Measurements from ENCODE around the gene GLCCI1. TPM values are rescaled to one million over a fixed set of nuclear protein-coding genes. Genes with fewer than 3 reads are reported as not detected.

GLCCI1 gene
- total and polyA plus RNA-seq, 2 donors (not counting 3 experiments of a cell fraction or from before 2014, with no cell fraction given): 2.3 to 5.6 TPM

GRCh38 chr7:8051373-8051772 is 82.8 kb downstream of the GLCCI1 start:
- no peaks in the 10 kb centered on the region for H3K36me3 ChIP-seq (ENCODE audit: control insufficient read depth in 2 of 2, extremely low read depth in 1 of 2, insufficient read depth in 2 of 2, low read length in 2 of 2)
- DNase-seq (ENCODE audit: low read depth, low spot score): no peak
- H4K20me1 ChIP-seq (replicated peaks; ENCODE audit: control insufficient read depth, extremely low read depth, insufficient read depth, low read length): no peaks in the 10 kb centered on the region
- no peak overlapping the region for H2AFZ ChIP-seq (ENCODE audit: low read depth, low read length)
- ChIA-PET POLR2A (no interaction called here), CTCF (interaction anchor here (1.2 to 1.7 kb wide), 4 partner anchors 16 to 457 kb away, joined by 3 to 5 read pairs (median 4); no protein-coding TSS in a partner anchor)
- no peak overlapping the region for H3K4me2 ChIP-seq (ENCODE audit: insufficient read depth, low read length)
- BruUV-seq (replicated peaks): no TSS peak
- intact Hi-C loops (cut with micrococcal nuclease) (no loop called here), dilution Hi-C loops (cut with MboI; ENCODE audit: extremely low pct_ligation_motif_present, low sequenced_read_pairs) (no loop called here)
- H3K4me3 ChIP-seq (replicated peaks in 1 of 3; ENCODE audit: insufficient read depth in 1 of 3, low read depth in 1 of 3, low read length in 3 of 3): no peak overlapping the region
- H3K9me1 ChIP-seq (replicated peaks; ENCODE audit: control insufficient read depth, extremely low read depth, insufficient read depth, low read length): no peaks in the 10 kb centered on the region
- no peak for TF ChIP-seq GATA2 (IDR thresholded peaks at IDR 0.05; ENCODE audit: insufficient read depth, insufficient read length, low read depth, low read length)
- no peak for TF ChIP-seq JUN (IDR thresholded peaks at IDR 0.05; ENCODE audit: borderline replicate concordance, insufficient read depth, insufficient read length, low read depth)
- TF ChIP-seq POLR2A (IDR thresholded peaks at IDR 0.05; ENCODE audit: low read depth, low read length): no peak
- TF ChIP-seq EZH2 (IDR thresholded peaks at IDR 0.05; ENCODE audit: borderline replicate concordance, low read depth, low read length, severe bottlenecking): no peak
- no peak for TF ChIP-seq POLR2AphosphoS5 (IDR thresholded peaks at IDR 0.05; ENCODE audit: insufficient read depth, low read depth, low read length)
- no peak for TF ChIP-seq FOS (IDR thresholded peaks at IDR 0.05; ENCODE audit: borderline replicate concordance, insufficient read depth, low read length)
- TF ChIP-seq MYC (IDR thresholded peaks at IDR 0.05; ENCODE audit: low read depth, low read length): no peak
- TF ChIP-seq CTCF (IDR thresholded peaks at IDR 0.05; ENCODE audit: extremely low read depth in 1 of 2, insufficient read depth in 1 of 2, low read depth in 1 of 2, low read length in 2 of 2): no peak
- no peak for TF ChIP-seq MAX (IDR thresholded peaks at IDR 0.05; ENCODE audit: insufficient read depth, insufficient read length)
- no peak overlapping the region for H3K9ac ChIP-seq (replicated peaks; ENCODE audit: extremely low read depth, insufficient read depth, low read length)
- H3K27ac ChIP-seq (ENCODE audit: insufficient read depth, low read depth, low read length): no peak overlapping the region
- H3K27me3 ChIP-seq (ENCODE audit: control insufficient read depth in 2 of 2, insufficient read depth in 2 of 2, low read length in 2 of 2): no peaks in the 10 kb centered on the region
- no peaks in the 10 kb centered on the region for H3K79me2 ChIP-seq (ENCODE audit: control insufficient read depth, insufficient read depth, low read length)
- H3K9me3 ChIP-seq (replicated peaks; ENCODE audit: control insufficient read depth, insufficient read depth, low read length): no peaks in the 10 kb centered on the region
- FAIRE-seq: no peak
- no peaks in the 10 kb centered on the region for H3K4me1 ChIP-seq (ENCODE audit: control insufficient read depth, extremely low read depth, insufficient read depth, low read length)
